KOPT-K1 (cell line): ENCODE data around the gene RIMBP2.

Experiments
- H3K27ac ChIP-seq: fragments of 200-600 bp; sonication (generic); 2 replicates; pipeline ENCODE4 v1.5.1; 2016; ENCODE audit warnings: antibody characterized with exemption, mild to moderate bottlenecking, low read depth, low read length; ENCODE audit not compliant: poor library complexity, severe bottlenecking
- H3K36me3 ChIP-seq: fragments of 200-600 bp; sonication (generic); 2 replicates; pipeline ENCODE4 v1.5.1; 2017; ENCODE audit warnings: antibody characterized with exemption, mild to moderate bottlenecking, low read length, moderate library complexity; ENCODE audit not compliant: insufficient read depth
- H3K9me3 ChIP-seq: fragments of 200-600 bp; sonication (generic); 2 replicates; pipeline ENCODE4 v1.5.1; 2017; ENCODE audit warnings: antibody characterized with exemption, low read length, mild to moderate bottlenecking; ENCODE audit not compliant: insufficient read depth, poor library complexity, severe bottlenecking

The RIMBP2 gene

DNA sequence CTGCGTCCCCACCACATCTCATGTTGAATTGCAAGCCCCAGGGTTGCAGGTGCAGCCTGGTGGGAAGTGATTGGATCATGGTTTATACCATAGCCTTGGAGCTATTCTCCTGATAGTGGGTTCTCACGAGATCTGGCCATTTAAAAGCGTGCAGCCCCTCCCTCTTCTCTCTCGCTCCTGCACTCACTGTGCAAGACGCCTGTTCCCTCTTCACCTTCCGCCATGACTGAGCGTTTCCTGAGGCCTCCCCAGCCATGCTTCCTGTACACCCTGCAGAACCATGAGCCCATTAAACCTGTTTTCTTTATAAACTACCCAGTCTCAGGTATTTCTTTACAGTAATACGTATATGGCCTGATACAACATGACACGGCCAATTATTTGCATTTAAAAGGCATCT, 146.6 kb downstream of the RIMBP2 start:
- Histone ChIP-seq H3K27ac (no peak overlapping the region), H3K9me3 (peaks cover 24% of the 10 kb centered on the region), H3K36me3 (no peaks in the 10 kb centered on the region)

DNA sequence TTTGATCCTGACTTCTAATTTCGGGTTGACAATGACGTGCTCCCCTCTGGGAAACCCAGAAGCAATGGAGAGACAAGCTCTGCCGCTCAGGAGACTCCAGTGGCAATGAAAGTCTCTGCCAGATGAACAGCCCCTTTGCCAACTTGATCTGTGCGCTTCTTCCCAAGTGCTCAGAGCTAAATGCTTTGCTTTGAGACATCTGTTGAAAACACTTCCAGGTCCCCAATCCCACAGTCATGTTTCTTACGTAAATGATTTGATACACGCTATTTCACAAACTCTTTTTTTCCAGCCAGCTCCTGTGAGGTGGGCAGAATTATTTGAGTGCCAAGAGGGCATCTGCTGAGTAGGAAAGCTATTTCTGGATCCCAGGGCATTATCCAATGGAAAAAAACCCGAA, 147.6 kb downstream of the RIMBP2 start:
- H3K36me3 ChIP-seq, result no peaks in the 10 kb centered on the region
- no peak overlapping the region for H3K27ac ChIP-seq
- H3K9me3 ChIP-seq, result peaks cover 25% of the 10 kb centered on the region

DNA sequence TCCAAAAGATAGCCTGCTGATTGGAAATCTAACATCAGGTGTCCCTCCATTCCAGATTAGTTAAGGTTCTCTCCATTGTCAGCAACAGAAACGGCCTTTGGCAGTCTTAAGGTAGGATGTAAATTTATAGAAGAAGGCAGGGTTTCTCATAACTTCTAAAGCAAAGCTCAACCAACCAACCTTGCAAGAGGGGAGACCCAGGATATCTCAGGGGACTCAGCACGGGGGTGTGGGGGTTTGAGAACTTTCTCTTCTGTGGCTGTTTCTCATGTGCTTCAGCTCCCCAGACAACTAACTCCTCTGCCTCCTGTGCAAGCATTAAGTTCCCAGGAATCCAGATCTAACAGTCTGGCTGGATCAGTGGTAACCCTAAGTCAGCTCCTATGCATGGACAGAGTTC, 148.1 kb downstream of the RIMBP2 start:
- peaks cover 25% of the 10 kb centered on the region for H3K9me3 ChIP-seq
- H3K36me3 ChIP-seq, result no peaks in the 10 kb centered on the region
- no peak overlapping the region for H3K27ac ChIP-seq

DNA sequence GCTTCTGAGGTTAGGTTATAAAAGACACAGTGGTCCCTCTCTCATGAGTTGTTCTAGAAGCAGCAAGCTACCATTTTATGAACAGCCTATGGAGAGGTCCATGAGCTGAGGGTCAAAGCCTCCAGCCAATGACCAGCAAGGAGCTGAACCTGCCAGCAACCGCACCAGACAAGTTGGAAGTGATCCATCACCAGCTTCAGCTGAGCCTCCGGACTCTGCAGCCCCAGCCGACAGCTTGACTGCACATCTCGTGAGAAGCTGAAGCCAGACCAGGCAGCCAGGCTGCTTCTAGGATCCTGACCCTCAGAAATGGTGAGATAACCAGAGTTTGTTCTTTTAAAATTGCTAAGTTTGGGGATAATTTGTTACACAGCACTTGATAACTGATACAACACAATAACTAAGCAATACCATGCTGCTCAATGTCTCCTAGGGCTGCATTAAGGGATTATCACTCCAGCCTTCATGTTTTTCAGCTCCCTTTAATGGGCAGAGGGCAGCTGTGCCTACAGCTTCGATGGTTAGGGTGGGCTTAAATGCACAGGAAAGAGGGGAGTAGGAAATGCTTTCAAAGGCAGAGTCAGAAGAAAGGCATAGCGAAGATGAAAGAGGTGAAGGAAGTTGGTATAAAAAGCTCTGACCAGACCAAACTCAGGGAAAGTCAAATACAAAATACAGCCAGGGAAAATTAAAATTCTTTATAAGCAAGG, 149.5 kb downstream of the RIMBP2 start:
- Histone ChIP-seq H3K36me3 (no peaks in the 10 kb centered on the region), H3K27ac (no peak overlapping the region), H3K9me3 (peaks cover 25% of the 10 kb centered on the region)

DNA sequence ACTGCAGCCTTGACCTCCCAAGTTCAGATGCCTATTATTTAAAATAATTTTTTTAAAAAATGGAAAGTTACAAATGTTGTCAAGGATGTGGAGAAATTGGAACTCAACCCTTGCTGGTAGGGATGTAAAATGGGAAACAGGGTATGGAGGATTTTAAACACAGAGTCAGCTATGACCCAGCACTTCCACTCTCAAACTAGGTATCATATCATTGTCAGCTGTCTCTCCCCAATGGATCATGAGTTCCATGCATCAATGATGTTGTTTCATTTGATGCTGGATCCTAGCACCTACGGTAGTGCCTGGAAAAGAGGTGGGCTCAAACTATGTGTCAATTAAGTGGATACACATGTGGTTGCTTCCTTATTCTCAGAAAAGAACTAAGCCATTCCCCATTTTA, 150.9 kb downstream of the RIMBP2 start:
- H3K27ac ChIP-seq, result no peak overlapping the region
- H3K9me3 ChIP-seq, result peaks cover 25% of the 10 kb centered on the region
- H3K36me3 ChIP-seq, result no peaks in the 10 kb centered on the region

DNA sequence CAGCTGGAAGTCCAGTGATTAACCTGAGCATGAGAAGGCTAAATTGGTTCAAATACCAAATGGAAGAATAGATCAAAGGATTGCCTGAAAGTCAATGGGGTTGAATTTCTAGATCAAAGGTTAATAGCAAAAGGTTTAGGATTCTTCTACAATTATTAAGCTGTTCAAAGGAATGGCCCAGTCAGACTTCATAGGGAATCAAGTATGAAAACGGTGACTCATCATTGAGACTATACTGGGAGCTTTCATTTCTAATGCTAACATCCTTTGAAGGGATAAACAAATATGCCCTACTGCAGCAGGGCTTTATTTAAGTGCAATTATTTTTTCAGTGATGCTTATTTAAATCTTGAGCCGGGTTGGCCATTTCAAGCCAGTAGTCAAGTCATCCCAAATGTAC, 152.8 kb downstream of the RIMBP2 start:
- Histone ChIP-seq H3K9me3 (peaks cover 25% of the 10 kb centered on the region), H3K27ac (no peak overlapping the region), H3K36me3 (no peaks in the 10 kb centered on the region)

DNA sequence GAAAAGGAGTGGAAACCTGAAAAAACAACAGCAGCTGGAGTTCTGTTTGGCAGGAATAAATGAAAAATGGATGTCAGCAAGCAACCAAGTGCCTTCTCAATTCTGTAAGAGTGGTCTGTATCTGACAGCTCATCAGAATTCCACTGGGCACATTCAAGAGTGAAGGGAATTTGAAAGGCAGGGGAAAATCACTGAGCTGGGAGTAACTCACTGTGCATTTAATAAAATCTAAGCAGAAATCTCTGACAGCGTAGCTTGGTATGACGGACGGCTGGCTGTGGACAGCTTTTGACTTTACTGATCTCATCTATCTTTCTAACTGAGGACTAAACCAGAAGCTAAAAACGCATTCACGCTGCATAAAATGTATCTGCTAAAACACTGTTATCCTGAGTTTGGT, 153.4 kb downstream of the RIMBP2 start:
- H3K27ac ChIP-seq, result no peak overlapping the region
- peaks cover 25% of the 10 kb centered on the region for H3K9me3 ChIP-seq
- no peaks in the 10 kb centered on the region for H3K36me3 ChIP-seq

DNA sequence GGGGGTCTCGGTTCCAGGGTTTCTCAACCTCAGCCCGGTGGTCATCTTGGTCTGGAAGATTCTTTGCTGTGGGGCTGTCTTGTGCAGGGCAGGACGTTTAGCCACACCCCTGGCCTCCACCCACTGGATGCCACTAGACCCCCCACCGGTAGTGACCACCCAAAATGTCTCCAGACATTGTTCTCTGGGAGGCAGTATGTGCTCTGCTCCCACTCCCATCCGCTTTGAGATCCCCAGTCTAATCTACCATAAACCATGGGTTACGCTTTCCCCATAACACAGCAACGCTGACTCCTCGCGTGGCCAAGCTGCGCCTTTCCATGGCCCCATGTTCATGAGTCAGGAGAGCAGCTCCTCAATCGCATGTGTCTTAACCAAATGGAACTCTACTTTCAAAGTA, 155.8 kb downstream of the RIMBP2 start:
- no peaks in the 10 kb centered on the region for H3K36me3 ChIP-seq
- H3K9me3 ChIP-seq, result peaks cover 9% of the 10 kb centered on the region
- H3K27ac ChIP-seq, result no peak overlapping the region

DNA sequence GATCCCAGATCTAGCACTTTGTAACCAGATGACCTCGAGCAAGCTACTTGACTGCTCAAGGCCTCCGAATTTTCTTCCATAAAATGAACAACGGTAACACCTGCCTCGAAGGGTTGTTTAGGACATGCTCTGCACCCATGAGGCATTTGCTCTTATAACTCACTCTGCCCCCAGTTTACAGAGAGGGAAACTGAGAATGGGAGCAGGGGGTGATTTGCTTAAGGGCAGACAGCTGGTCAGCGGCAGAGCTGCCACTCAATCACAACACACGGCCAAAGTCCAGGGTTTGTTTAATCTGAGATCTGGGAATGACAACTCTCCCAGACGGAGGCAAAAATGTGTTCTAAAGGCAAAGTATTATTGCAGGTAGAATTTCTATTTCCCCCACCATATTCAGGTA, 156.3 kb downstream of the RIMBP2 start:
- peaks cover 4% of the 10 kb centered on the region for H3K9me3 ChIP-seq
- H3K27ac ChIP-seq, result no peak overlapping the region
- no peaks in the 10 kb centered on the region for H3K36me3 ChIP-seq

DNA sequence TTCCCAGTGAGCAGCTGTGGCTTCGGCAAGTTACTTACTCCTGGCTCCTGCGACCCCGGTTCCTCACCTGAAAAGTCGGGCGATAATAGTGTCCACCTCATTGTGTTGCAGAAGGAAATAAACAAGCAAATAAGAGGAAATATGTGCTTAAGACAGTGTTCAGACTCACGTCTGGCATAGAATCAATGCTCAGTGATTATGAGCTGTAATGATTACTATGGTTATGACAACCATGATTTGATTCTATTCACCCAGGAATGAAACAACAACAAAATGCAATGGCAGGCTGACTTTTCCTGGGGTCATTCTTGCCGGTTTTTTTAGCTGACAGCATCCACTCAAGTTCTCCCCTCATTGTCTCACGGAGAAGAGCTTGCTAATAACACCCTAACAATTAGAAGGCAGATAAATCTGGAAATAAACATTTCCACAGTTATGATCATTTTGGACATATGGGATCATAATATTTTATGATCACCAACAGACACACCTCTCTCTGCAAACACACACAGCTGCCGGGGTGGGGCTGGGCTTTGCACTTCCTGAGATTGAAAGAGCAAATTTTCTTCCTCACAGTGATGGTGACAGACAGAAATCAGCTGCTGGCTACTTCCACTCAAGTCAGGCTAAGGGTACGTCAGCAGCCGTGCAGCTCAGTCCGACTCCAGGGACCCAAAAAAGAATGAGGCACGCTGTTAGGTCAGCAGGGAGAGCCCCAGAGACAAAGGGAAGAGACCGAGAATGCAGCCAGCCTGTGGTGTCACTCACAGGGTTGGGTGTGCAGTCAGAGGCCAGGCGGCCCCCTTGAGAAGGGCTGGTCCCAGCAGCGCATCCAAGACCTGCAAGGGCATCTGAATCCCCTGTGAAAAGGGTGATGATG, 158.0 kb downstream of the RIMBP2 start:
- Histone ChIP-seq H3K36me3 (no peaks in the 10 kb centered on the region), H3K27ac (no peak overlapping the region), H3K9me3 (no peaks in the 10 kb centered on the region)

DNA sequence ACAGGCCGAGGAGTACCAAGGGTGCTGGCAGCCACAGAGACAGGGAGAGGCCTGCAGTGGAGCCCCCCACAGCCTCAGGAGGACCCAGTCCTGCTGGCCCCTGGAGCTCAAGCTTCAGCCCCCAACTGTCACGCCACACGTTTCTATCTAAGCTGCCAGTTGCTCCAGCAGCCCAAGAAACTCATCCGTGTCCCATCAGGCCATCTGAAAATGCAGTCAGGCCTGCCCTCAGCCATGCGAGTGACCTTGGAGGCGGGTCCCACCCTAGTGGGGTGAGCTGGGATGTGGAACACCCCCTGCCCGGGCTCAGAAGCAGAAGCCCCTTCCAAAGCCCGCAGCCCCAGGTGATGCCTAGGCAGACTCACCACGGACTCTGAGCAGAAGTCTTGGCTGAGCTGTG, 158.9 kb downstream of the RIMBP2 start:
- Histone ChIP-seq H3K9me3 (no peaks in the 10 kb centered on the region), H3K27ac (no peak overlapping the region), H3K36me3 (no peaks in the 10 kb centered on the region)

DNA sequence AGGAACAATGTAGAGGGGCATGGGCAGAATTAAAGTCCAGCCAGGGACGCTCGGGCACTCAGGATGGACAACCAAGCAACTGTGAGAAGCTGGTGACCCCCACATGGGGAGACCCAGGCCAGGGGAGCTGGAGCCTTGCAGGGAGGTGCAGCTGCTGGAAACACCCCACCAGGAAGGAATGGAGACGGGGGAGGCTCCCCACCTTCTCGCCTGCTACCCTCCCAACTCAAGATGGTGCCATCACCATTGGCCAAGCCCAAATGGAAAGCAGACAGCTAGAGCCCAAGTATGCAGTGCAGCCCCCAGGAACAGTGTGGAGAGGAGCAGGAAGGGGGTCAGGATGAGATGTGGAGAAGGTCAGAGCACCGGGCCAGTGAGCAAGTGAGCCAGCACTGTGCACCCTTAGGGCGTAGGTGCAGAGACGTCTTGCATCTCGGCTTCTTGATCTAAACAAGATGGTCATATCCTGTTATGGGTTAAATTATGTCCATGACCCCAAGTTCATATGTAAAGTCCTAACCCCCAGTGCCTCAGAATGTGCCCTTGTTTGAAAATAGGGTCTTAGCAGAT, 159.5 kb downstream of the RIMBP2 start:
- H3K9me3 ChIP-seq, result peaks cover 4% of the 10 kb centered on the region
- H3K36me3 ChIP-seq, result no peaks in the 10 kb centered on the region
- H3K27ac ChIP-seq, result no peak overlapping the region

DNA sequence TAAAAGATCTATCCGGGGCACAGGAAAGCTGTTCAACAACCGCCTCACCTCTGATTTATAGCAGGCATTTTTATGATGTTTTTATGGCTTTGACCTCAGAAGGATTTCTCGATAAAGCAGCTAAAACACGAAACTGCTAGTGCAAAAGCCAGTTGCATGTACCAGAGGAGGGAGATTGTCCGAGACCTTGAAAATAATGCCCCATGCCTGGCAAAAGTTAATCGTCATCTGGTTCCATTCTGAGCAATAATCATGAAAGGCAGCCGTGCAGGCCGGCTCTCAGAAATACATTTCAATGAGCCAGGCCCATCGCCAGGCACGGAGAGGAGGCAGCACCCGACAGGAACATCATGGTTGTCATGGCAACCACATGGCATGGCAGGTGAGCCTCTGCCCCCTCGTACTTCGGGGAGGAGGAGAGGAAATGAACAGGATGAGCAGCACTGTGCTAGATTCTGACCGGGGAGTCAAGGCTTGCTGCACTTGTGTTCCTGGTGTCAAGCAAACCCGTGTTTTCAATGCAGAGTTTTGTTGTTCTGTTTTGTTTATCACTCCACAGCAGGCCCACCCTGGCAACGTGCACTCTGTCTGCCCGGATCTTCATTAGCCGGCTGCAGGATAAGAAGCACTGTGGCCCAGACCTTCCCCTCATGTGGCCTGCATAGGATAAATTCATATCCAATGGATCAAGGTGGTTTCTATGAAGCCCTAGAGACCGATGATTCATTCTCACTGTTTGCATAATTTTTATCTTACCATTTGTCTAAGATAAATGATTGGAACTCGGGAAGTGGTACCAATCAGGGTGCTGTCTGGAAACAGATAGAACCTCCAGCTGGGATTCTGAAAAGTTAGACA, 160.2 kb downstream of the RIMBP2 start:
- H3K27ac ChIP-seq, result no peak overlapping the region
- no peaks in the 10 kb centered on the region for H3K36me3 ChIP-seq
- peaks cover 11% of the 10 kb centered on the region for H3K9me3 ChIP-seq

DNA sequence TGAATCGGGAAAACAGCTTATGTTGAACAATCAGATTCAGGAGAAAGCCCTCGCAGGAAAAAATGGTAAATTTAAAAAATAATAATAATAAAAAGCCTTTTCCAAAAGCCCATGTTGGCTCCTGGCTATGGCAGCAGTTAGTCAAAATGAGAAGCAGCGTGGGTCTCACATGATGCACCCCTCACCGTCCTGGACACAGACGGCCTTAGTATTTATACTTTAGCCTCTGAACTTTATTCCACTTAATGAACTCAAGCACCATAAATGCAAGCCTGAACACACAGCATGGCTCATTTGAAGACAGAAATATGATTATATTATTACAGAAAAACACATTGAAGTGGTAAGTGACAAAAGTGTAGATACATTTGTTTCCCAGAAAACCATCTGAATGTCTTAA, 160.9 kb downstream of the RIMBP2 start:
- no peaks in the 10 kb centered on the region for H3K36me3 ChIP-seq
- peaks cover 15% of the 10 kb centered on the region for H3K9me3 ChIP-seq
- no peak overlapping the region for H3K27ac ChIP-seq

DNA sequence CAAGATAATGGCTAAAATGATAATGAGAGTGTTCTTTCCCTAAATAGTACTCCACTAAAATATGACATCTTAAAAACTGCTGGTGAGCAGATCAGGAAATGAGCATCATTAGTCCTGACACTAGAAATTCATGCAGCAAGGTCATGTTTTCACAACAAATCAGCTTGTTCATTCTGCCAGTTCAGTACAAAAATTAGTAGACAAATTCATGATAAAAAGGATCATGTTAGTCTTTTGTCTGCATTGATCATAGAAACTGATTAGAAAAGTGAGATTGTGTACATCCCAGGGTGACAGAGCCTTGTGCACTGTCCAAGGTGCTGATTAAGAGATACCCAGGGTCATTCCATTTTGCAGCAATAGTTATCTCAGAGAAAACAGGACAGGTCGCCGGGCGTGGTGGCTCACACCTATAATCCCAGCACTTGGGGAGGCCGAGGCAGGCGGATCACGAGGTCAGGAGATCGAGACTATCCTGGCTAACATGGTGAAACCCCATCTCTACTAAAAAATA, 163.6 kb downstream of the RIMBP2 start:
- no peak overlapping the region for H3K27ac ChIP-seq
- H3K9me3 ChIP-seq, result peaks cover 15% of the 10 kb centered on the region
- no peaks in the 10 kb centered on the region for H3K36me3 ChIP-seq
